M059J (cell line): Measurements from ENCODE around the gene CD99L2. TPM values are rescaled to one million over a fixed set of nuclear protein-coding genes. Genes with fewer than 3 reads are reported as not detected.
"Not testable (repeated sequence)": the region's sequence is repeated elsewhere in the genome, so short reads cannot be mapped to it uniquely, and the experiment has no call there.

Experiments used
- DNase-seq: peaks from one replicate; pipeline ENCODE4 v3.0.0-alpha.2; 2012; ENCODE audit warnings: low read depth
- total RNA-seq: library from RNA; depleted of rRNA; stranded (reverse); fragments of >200 nt; shearing (Covaris generic); gene quantifications from 2 replicates; pipeline ENCODE4 v1.2.3, GENCODE V29; 2014

Gene CD99L2
- total RNA-seq, 1 experiment from 2014 or later: 91.4 TPM

- no peak for DNase-seq
Observed at GRCh38 chrX:150856785-150857184, 41.7 kb downstream of the CD99L2 start.

- DNase-seq: peak; percentile 48
Observed at GRCh38 chrX:150856101-150856500, 42.4 kb downstream of the CD99L2 start.

GRCh38 chrX:150854856-150855255 lies 43.6 kb downstream of the CD99L2 start:
- DNase-seq: no peak

- no peak for DNase-seq
Observed at GRCh38 chrX:150849996-150850720, 48.3 kb downstream of the CD99L2 start.

- DNase-seq: no peak
Observed at GRCh38 chrX:150849486-150849885, 49.0 kb downstream of the CD99L2 start.

- DNase-seq: no peak
Observed at GRCh38 chrX:150848914-150849365, 49.5 kb downstream of the CD99L2 start.

GRCh38 chrX:150847088-150847487 lies 51.4 kb downstream of the CD99L2 start:
- DNase-seq: no peak

GRCh38 chrX:150846130-150846529 lies 52.3 kb downstream of the CD99L2 start:
- no peak for DNase-seq

- no peak for DNase-seq
Observed at GRCh38 chrX:150845091-150845490, 53.4 kb downstream of the CD99L2 start.

GRCh38 chrX:150844016-150844415 lies 54.5 kb downstream of the CD99L2 start:
- DNase-seq: peak; percentile 35

- no peak for DNase-seq
Observed at GRCh38 chrX:150842198-150842685, 56.2 kb downstream of the CD99L2 start.

GRCh38 chrX:150841456-150842197 lies 56.8 kb downstream of the CD99L2 start:
- peak; percentile 17 for DNase-seq

GRCh38 chrX:150837845-150838244 lies 60.6 kb downstream of the CD99L2 start:
- DNase-seq: no peak

- no peak for DNase-seq
Observed at GRCh38 chrX:150834695-150835094, 63.8 kb downstream of the CD99L2 start.

- no peak for DNase-seq
Observed at GRCh38 chrX:150833454-150834056, 64.9 kb downstream of the CD99L2 start.

GRCh38 chrX:150831863-150832262 lies 66.6 kb downstream of the CD99L2 start:
- DNase-seq: no peak

GRCh38 chrX:150828785-150829184 lies 69.7 kb downstream of the CD99L2 start:
- DNase-seq: no peak

- not testable (repeated sequence) for DNase-seq
Observed at GRCh38 chrX:150824352-150824751, 74.1 kb downstream of the CD99L2 start.

GRCh38 chrX:150823826-150824225 lies 74.6 kb downstream of the CD99L2 start:
- DNase-seq: not testable (repeated sequence)

- no peak for DNase-seq
Observed at GRCh38 chrX:150821971-150822370, 76.5 kb downstream of the CD99L2 start.

- no peak for DNase-seq
Observed at GRCh38 chrX:150813922-150814321, 84.5 kb downstream of the CD99L2 start.

- DNase-seq: no peak
Observed at GRCh38 chrX:150806827-150807226, 91.6 kb downstream of the CD99L2 start.

GRCh38 chrX:150805736-150806135 lies 92.7 kb downstream of the CD99L2 start:
- DNase-seq: no peak
